OCI-LY1 (cell line): ENCODE measurements around the gene R3HDM1.

Experiments used
- CTCF ChIP-seq: fragments of 200-600 bp; sonication (generic), shearing (Covaris generic); IDR thresholded peaks from 2 replicates; pipeline ENCODE4 v1.5.1; 2017; ENCODE audit warnings: mild to moderate bottlenecking, antibody characterized with exemption, low read length, moderate library complexity, mixed read lengths
- EZH2 ChIP-seq: fragments of 200-600 bp; sonication (generic), shearing (Covaris generic); IDR thresholded peaks from 2 replicates; pipeline ENCODE4 v1.8.0; 2017; ENCODE audit warnings: borderline replicate concordance, mixed run types, mild to moderate bottlenecking, antibody characterized with exemption, low read length, moderate library complexity, mixed read lengths

GRCh38 chr2:135703300-135703699, 172.0 kb downstream of the R3HDM1 start:
- TF ChIP-seq CTCF: no peak
- TF ChIP-seq EZH2: no peak
